HG03159 (cell line): Measurements from ENCODE around the gene ELOVL5.
"Not testable (repeated sequence)": the region's sequence is repeated elsewhere in the genome, so short reads cannot be mapped to it uniquely, and the experiment has no call there.

Experiments
- ATAC-seq: cut with Tn5 transposase; IDR thresholded peaks from one replicate; pipeline ENCODE4 v1.9.1; 2021; ENCODE audit warnings: mild to moderate bottlenecking, moderate library complexity; ENCODE audit not compliant: unreplicated experiment

The ELOVL5 gene

GRCh38 chr6:53306819-53307347 is 41.9 kb downstream of the ELOVL5 start:
- peak; percentile 55 for ATAC-seq

DNA sequence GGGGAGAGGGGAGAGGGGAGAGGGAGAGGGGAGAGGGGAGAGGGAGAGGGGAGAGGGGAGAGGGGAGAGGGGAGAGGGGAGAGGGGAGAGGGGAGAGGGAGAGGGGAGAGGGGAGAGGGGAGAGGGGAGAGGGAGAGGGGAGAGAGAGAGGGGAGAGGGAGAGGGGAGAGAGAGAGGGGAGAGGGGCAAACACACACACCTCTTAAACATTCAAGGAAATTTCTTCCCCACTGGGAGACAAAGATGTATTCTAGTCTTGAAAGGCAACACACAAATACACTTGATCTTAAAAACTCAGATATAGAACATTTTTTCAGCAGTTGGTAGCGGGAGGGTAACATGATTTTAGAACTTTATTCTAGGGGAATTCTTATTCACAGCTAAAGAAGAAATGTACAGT is 42.5 kb downstream of the ELOVL5 start:
- not testable (repeated sequence) for ATAC-seq

DNA sequence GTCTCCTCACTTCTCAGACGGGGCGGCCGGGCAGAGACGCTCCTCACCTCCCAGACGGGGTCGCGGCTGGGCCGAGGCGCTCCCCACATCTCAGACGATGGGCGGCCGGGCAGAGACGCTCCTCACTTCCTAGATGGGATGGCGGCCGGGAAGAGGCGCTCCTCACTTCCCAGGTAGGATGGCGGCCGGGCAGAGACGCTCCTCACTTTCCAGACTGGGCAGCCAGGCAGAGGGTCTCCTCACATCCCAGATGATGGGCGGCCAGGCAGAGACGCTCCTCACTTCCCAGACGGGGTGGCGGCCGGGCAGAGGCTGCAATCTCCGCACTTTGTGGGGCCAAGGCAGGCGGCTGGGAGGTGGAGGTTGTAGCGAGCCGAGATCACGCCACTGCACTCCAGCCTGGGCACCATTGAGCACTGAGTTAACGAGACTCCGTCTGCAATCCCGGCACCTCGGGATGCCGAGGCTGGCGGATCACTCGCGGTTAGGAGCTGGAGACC is 43.2 kb downstream of the ELOVL5 start:
- not testable (repeated sequence) for ATAC-seq

- not testable (repeated sequence) for ATAC-seq
Measured at GRCh38 chr6:53304953-53305352, 43.8 kb downstream of the ELOVL5 start.

DNA sequence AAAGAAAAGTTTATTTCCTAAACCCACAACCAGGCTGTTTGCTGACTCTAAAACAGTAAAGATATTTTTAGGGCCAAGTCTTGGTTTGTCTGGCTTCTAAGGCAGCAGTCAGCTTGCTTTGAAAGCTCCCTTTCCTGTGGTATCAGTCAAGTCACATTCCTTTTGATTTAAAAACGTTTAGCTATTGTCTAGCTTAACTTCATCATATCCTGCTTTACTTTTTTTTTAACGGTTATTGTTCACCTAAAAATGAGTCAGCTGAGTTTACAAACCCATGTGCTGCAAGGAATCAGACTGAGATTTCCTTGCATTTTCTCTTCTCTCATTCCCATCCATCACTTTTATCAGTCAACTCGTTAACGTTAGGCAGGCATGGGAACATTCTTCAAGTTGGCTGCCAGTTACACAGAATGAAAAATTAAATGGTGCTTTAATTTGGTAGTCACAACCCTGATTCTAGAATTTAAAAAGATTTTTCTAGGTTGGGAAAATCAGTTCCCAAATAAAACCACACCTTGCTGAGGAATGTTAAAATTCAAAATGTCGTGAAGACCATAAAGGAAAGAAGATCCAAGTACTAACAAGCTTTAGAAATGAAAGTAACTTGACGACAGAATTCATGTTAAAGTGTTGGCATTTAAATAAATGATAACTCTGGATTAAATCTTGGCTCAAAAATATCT is 45.9 kb downstream of the ELOVL5 start:
- no peak for ATAC-seq

GRCh38 chr6:53301801-53302537 is 46.8 kb downstream of the ELOVL5 start:
- no peak for ATAC-seq

- no peak for ATAC-seq
Measured at GRCh38 chr6:53300656-53301551, 47.8 kb downstream of the ELOVL5 start.

DNA sequence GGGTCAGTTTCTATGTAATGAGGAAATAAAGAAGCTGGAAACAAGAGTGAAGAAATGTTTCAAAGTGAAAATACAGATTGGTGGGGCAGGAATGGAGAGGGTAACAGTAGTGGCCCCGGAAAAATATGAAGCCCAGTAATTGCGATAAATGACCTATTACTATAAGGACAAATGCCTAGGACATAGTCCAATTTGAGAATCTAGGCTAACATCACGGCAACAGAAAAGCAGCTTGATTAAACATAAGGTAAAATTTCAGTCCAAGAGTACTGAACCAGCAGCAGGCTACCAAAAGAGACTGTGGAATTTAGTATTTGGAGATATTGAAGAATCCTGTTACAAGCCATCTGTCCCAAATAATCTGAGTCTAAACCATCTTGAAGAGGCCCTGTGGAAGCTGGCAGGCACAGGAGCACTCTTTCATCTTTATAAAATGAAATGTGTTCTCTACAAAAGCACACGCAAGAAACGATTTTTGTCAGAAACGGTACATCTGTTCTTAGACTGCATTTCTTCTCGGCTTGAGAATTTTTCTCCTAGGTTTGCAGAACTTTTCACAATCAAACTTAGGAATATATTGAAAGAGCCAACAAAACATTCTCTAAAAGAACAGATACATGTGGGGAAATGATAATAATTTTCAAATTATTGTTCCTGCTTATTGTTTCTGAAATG is 49.3 kb downstream of the ELOVL5 start:
- ATAC-seq: no peak

DNA sequence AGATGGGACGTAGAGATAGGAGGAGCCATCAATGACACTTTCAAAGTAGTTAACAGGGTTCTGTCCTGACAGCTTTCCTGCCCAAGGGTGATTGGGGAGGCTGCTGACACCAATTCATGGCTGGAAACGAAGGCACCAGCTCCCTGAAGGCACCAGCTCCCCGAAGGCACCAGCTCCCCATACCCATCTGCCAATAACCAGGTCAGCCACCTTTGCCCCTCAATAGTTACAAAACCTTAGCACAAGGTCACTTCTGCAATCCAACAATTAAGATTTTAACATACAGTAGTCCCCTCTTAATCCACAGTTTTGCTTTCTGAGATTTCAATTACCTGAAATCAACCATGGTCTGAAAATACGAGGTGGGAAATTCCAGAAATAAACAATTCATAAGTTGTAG is 51.7 kb downstream of the ELOVL5 start:
- ATAC-seq: no peak

DNA sequence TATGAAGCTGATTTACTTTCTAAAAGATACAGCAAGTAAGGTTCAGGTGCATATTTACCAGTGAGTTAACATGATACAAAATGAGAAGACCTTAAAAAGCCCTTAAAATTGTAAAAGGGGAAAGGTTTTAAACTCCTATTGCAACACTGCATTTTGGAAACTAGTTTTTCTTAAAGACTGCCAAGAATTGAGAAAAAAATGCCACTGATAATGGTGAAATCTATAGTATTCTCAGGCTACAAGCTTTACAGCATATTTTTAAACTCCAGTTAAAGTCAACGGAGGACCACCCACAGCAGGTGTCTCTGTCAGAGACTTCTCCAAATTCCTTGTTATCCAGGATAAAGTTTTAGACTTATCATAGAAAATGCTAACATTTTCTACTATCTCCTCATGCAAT is 53.6 kb downstream of the ELOVL5 start:
- ATAC-seq: no peak

GRCh38 chr6:53294611-53295010 is 54.1 kb downstream of the ELOVL5 start:
- no peak for ATAC-seq

- ATAC-seq: no peak
Measured at GRCh38 chr6:53294095-53294494, 54.7 kb downstream of the ELOVL5 start.

GRCh38 chr6:53293691-53294090 is 55.1 kb downstream of the ELOVL5 start:
- no peak for ATAC-seq

DNA sequence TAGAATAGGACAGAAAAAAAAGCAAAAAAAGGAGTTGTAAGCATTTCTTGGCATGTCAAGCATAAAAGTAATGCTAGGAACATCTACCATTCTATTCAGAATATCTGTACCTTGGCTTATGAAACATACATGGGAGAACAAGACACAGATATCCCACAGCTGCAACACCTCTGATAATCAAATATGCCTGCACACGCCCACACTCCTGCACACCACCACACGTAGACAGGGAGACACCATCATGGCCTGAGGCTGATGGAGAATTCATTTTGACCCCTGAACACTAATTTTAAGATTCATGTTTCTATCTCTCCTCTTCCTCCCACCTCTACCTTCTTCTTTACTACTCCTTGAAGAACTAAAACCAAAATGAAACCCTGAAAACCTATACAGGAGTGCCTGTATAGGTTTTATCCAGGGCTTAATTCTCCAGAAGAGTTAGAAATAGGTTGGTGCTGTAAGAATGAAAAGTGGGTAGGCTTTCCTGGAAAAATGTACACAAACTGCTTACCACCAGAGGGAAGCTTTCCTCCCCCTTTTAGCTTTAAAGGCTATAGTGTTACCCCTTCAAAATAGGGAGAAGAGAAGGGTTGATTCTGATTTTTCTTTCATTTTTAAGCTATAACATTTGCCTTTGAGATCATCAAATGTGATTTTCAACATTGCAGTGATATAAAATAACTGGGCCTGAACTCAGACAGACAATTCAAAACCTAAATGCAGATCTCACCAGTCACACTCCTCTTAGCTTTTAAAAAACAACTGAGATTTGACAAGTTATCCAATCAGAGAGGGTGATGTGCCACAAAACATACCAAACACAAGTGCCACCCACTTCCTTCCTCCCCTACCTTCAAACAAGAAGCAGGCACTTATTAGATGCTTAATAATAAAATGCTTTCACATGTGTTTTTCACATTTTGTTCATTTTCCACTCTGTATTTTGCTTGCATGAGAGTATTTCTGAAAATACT is 57.9 kb downstream of the ELOVL5 start:
- no peak for ATAC-seq

GRCh38 chr6:53287336-53288225 is 61.2 kb downstream of the ELOVL5 start:
- no peak for ATAC-seq

DNA sequence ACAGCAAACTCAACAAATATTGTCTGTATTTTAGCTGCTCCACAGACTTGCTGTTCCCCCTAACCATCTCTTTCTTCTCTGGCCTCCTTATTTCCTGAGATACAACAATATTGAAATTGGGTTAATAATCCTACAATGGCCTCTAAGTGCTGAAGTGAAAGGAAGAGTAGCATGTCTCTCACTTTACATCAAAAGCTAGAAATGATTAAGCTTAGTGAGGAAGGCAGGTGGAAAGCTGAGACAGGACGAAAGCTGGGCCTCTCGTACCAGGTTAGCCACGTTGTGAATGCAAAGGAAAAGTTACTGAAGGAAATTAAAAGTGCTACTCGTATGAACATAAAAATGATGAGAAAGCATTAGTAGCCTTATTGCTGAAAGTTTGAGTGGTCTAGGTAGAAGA is 63.8 kb downstream of the ELOVL5 start:
- ATAC-seq: peak; percentile 67

- no peak for ATAC-seq
Measured at GRCh38 chr6:53282741-53283140, 66.0 kb downstream of the ELOVL5 start.

DNA sequence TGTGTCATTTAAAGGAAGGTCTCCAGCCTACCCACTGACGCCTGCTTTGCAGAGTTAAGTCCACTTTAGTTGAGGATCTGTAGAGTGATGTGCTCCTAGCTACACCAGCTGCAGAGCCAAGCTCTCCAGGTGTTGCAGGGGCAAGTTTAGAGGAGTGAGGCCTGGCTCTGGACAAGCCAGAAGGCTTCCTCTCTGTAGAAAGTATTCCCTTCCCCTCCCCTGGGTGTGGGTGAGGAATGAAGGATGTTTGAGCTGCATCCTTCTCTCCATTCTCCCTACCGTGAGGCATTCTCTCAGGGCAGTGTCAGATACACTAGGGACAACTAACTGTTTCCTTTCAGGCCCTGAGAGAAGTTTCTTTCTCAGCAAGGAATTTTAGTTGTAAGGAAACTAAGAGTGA is 66.5 kb downstream of the ELOVL5 start:
- ATAC-seq: no peak
